Keratinocyte (primary cell): ENCODE data around the gene MPZL2. TPM values are rescaled to one million over a fixed set of nuclear protein-coding genes. Genes with fewer than 3 reads are reported as not detected.

ENCODE experiments used
- DNase-seq: peaks from one replicate; pipeline ENCODE4 v3.0.0-alpha.2; 2011; ENCODE audit warnings: low read depth, missing footprints, low spot score
- FAIRE-seq: peaks from 2 replicates; lab custom pipeline; 2011; peaks lifted over from hg19 to GRCh38; lab: Jason Lieb, UNC
- H2AFZ ChIP-seq: 2 replicates; pipeline ENCODE4 v1.6.0; 2012; ENCODE audit warnings: low read length, control low read depth, inconsistent platforms; ENCODE audit not compliant: control insufficient read depth
- H3K27ac ChIP-seq: 2 replicates; pipeline ENCODE4 v1.5.1; 2011; ENCODE audit warnings: low read length; ENCODE audit not compliant: control insufficient read depth, insufficient read depth
- H3K27me3 ChIP-seq: 3 replicates; pipeline ENCODE4 v1.6.0; 2011; ENCODE audit warnings: low read length; ENCODE audit not compliant: control insufficient read depth, insufficient read depth; ENCODE audit errors: extremely low read depth
- H3K36me3 ChIP-seq, 2 experiments: 2 replicates in 1 of 2; 3 replicates in 1 of 2; pipeline ENCODE4 v1.5.1; 2011; ENCODE audit warnings: low read length in 2 of 2, mild to moderate bottlenecking in 1 of 2; ENCODE audit not compliant: control insufficient read depth in 2 of 2, insufficient read depth in 2 of 2; ENCODE audit errors: extremely low read depth in 1 of 2
- H3K4me1 ChIP-seq: 3 replicates; pipeline ENCODE4 v1.5.1; 2011; ENCODE audit warnings: low read length; ENCODE audit not compliant: control insufficient read depth, insufficient read depth; ENCODE audit errors: extremely low read depth
- H3K4me2 ChIP-seq: 3 replicates; pipeline ENCODE4 v1.6.0; 2011; ENCODE audit warnings: low read depth, low read length; ENCODE audit not compliant: control insufficient read depth, insufficient read depth; ENCODE audit errors: extremely low read depth
- H3K4me3 ChIP-seq, 3 experiments: fragments of 200-600 bp in 1 of 3; sonication (generic) in 1 of 3; 2 replicates in 2 of 3; 3 replicates in 1 of 3; pipeline ENCODE4 v1.5.1; 2011 to 2016; ENCODE audit warnings: low read length in 3 of 3, mild to moderate bottlenecking in 3 of 3, control low read depth in 2 of 3, inconsistent platforms in 1 of 3, low read depth in 1 of 3, mixed read lengths in 1 of 3, mixed run types in 1 of 3, moderate library complexity in 1 of 3; ENCODE audit not compliant: control insufficient read depth in 2 of 3, insufficient read depth in 2 of 3; ENCODE audit errors: extremely low read depth in 1 of 3
- H3K79me2 ChIP-seq: 2 replicates; pipeline ENCODE4 v1.6.0; 2012; ENCODE audit warnings: low read length; ENCODE audit not compliant: control insufficient read depth, insufficient read depth
- H3K9ac ChIP-seq: 3 replicates; pipeline ENCODE4 v1.6.0; 2011; ENCODE audit warnings: low read length; ENCODE audit not compliant: control insufficient read depth, insufficient read depth; ENCODE audit errors: extremely low read depth
- H3K9me1 ChIP-seq: 3 replicates; pipeline ENCODE4 v1.6.0; 2011; ENCODE audit warnings: low read length; ENCODE audit not compliant: control insufficient read depth, insufficient read depth; ENCODE audit errors: extremely low read depth
- H3K9me3 ChIP-seq: 2 replicates; pipeline ENCODE4 v1.5.1; 2012; ENCODE audit warnings: low read depth, low read length; ENCODE audit not compliant: control insufficient read depth
- H4K20me1 ChIP-seq: 3 replicates; pipeline ENCODE4 v1.6.0; 2011; ENCODE audit warnings: low read length; ENCODE audit not compliant: control insufficient read depth, insufficient read depth; ENCODE audit errors: extremely low read depth
- CTCF ChIP-seq, 3 experiments: IDR thresholded peaks in 1 of 3; conservative IDR thresholded peaks in 1 of 3; optimal IDR thresholded peaks in 1 of 3; 2 replicates in 2 of 3; 3 replicates in 1 of 3; pipeline versions ENCODE3 to v1.5.1; 2011; ENCODE audit warnings: low read length in 3 of 3, mild to moderate bottlenecking in 3 of 3, moderate library complexity in 2 of 3, control low read depth in 1 of 3, inconsistent platforms in 1 of 3; ENCODE audit not compliant: insufficient read depth in 2 of 3; ENCODE audit errors: extremely low read depth in 1 of 3
- EZH2 ChIP-seq: IDR thresholded peaks from one replicate; pipeline ENCODE4 v1.6.1; 2012; ENCODE audit warnings: inconsistent platforms, mild to moderate bottlenecking, low read length, moderate library complexity
- dilution Hi-C: fragments of 300-500 bp; cut with MboI; formaldehyde crosslinking; loops from one replicate; pipeline ENCODE4 v1.7.0; 2020; ENCODE audit warnings: low sequenced_read_pairs; ENCODE audit not compliant: extremely low pct_ligation_motif_present
- polyA plus RNA-seq, 5 experiments: library from polyadenylated mRNA; depleted of rRNA in 3 of 5; stranded (reverse) in 3 of 5; stranded (forward) in 1 of 5; unstranded in 1 of 5; fragments of >200 nt; gene quantifications; 1 replicate in 1 of 5; 2 replicates in 3 of 5; 3 replicates in 1 of 5; pipeline versions ENCODE4 v1.2.1 to v1.2.3, GENCODE V29; 2011 to 2012; ENCODE audit warnings: missing spikeins in 2 of 5, low read depth in 1 of 5, low replicate concordance in 1 of 5

MPZL2 gene
- polyA plus RNA-seq, 1 donor (not counting 4 experiments of a cell fraction or from before 2014, with no cell fraction given), result 225 TPM

GRCh38 chr11:118214210-118214914 lies 49.7 kb downstream of the MPZL2 start:
- H3K27ac ChIP-seq, result no peak overlapping the region
- no peaks in the 10 kb centered on the region for H3K79me2 ChIP-seq
- no peak overlapping the region for H3K9ac ChIP-seq
- FAIRE-seq, result no peak
- no peak overlapping the region for H2AFZ ChIP-seq
- H4K20me1 ChIP-seq, result no peaks in the 10 kb centered on the region
- no peak overlapping the region for H3K4me3 ChIP-seq
- no peaks in the 10 kb centered on the region for H3K36me3 ChIP-seq
- H3K27me3 ChIP-seq, result peaks cover 7% of the 10 kb centered on the region
- H3K9me1 ChIP-seq, result no peaks in the 10 kb centered on the region
- H3K4me2 ChIP-seq, result no peak overlapping the region
- TF ChIP-seq EZH2 (no peak), CTCF (optimal IDR thresholded peaks at IDR 0.05 in 1 of 3, IDR thresholded peaks at IDR 0.05 in 1 of 3, conservative IDR thresholded peaks at IDR 0.05 in 1 of 3; ENCODE audit: extremely low read depth in 1 of 3, insufficient read depth in 2 of 3, low read length in 3 of 3) (no peak)
- dilution Hi-C loops, result no loop called here
- no peak for DNase-seq
- H3K4me1 ChIP-seq, result no peaks in the 10 kb centered on the region
- no peaks in the 10 kb centered on the region for H3K9me3 ChIP-seq

GRCh38 chr11:118213781-118214180 lies 50.3 kb downstream of the MPZL2 start:
- Histone ChIP-seq H3K9me3 (no peaks in the 10 kb centered on the region), H3K4me2 (no peak overlapping the region), H3K9ac (no peak overlapping the region), H3K79me2 (no peaks in the 10 kb centered on the region), H2AFZ (no peak overlapping the region), H4K20me1 (no peaks in the 10 kb centered on the region), H3K36me3 (no peaks in the 10 kb centered on the region), H3K4me3 (no peak overlapping the region), H3K27me3 (peaks cover 7% of the 10 kb centered on the region), H3K27ac (no peak overlapping the region), H3K4me1 (no peaks in the 10 kb centered on the region), H3K9me1 (no peaks in the 10 kb centered on the region)
- dilution Hi-C loops, result no loop called here
- no peak for TF ChIP-seq EZH2
- TF ChIP-seq CTCF (optimal IDR thresholded peaks at IDR 0.05 in 1 of 3, IDR thresholded peaks at IDR 0.05 in 1 of 3, conservative IDR thresholded peaks at IDR 0.05 in 1 of 3; ENCODE audit: extremely low read depth in 1 of 3, insufficient read depth in 2 of 3, low read length in 3 of 3), result no peak
- DNase-seq (no peak), FAIRE-seq (no peak)
